GM18858 (cell line): Measurements from ENCODE around the gene EXTL1.

Source experiments
- ATAC-seq: cut with Tn5 transposase; IDR thresholded peaks from one replicate; pipeline ENCODE4 v1.9.1; 2021; ENCODE audit not compliant: unreplicated experiment

EXTL1 gene

GRCh38 chr1:26023826-26024225 is 2.3 kb downstream of the EXTL1 start:
- ATAC-seq, result no peak

- ATAC-seq, result no peak
Measured at GRCh38 chr1:26025060-26025459, 3.5 kb downstream of the EXTL1 start.

GRCh38 chr1:26025517-26025916 is 3.9 kb downstream of the EXTL1 start:
- no peak for ATAC-seq

GRCh38 chr1:26027716-26028489 is 6.3 kb downstream of the EXTL1 start:
- ATAC-seq, result no peak

- ATAC-seq, result no peak
Measured at GRCh38 chr1:26028490-26028980, 7.0 kb downstream of the EXTL1 start.

GRCh38 chr1:26029054-26029863 is 7.7 kb downstream of the EXTL1 start:
- ATAC-seq, result no peak

- ATAC-seq, result no peak
Measured at GRCh38 chr1:26029864-26030481, 8.4 kb downstream of the EXTL1 start.

- ATAC-seq, result no peak
Measured at GRCh38 chr1:26031196-26031595, 9.6 kb downstream of the EXTL1 start.

- ATAC-seq, result no peak
Measured at GRCh38 chr1:26031611-26032220, 10.1 kb downstream of the EXTL1 start.

- no peak for ATAC-seq
Measured at GRCh38 chr1:26032656-26033357, 11.2 kb downstream of the EXTL1 start.

- no peak for ATAC-seq
Measured at GRCh38 chr1:26034504-26035202, 13.1 kb downstream of the EXTL1 start.

- ATAC-seq, result peak; percentile 78
Measured at GRCh38 chr1:26035203-26035958, 13.8 kb downstream of the EXTL1 start.

- no peak for ATAC-seq
Measured at GRCh38 chr1:26035959-26036755, 14.6 kb downstream of the EXTL1 start.

- no peak for ATAC-seq
Measured at GRCh38 chr1:26036756-26037281, 15.2 kb downstream of the EXTL1 start.

GRCh38 chr1:26037904-26038303 is 16.3 kb downstream of the EXTL1 start:
- ATAC-seq, result no peak

- ATAC-seq, result no peak
Measured at GRCh38 chr1:26038477-26038876, 16.9 kb downstream of the EXTL1 start.

- ATAC-seq, result no peak
Measured at GRCh38 chr1:26038904-26039303, 17.3 kb downstream of the EXTL1 start.

- ATAC-seq, result no peak
Measured at GRCh38 chr1:26041401-26041800, 19.8 kb downstream of the EXTL1 start.
